HG03565 (cell line): ENCODE measurements around the gene DNAH1.

Experiments used
- ATAC-seq: cut with Tn5 transposase; IDR thresholded peaks from one replicate; pipeline ENCODE4 v1.9.1; 2021; ENCODE audit warnings: mild to moderate bottlenecking, moderate library complexity; ENCODE audit not compliant: unreplicated experiment

The DNAH1 gene

GRCh38 chr3:52401021-52401420 lies 84.9 kb downstream of the DNAH1 start:
- no peak for ATAC-seq

DNA sequence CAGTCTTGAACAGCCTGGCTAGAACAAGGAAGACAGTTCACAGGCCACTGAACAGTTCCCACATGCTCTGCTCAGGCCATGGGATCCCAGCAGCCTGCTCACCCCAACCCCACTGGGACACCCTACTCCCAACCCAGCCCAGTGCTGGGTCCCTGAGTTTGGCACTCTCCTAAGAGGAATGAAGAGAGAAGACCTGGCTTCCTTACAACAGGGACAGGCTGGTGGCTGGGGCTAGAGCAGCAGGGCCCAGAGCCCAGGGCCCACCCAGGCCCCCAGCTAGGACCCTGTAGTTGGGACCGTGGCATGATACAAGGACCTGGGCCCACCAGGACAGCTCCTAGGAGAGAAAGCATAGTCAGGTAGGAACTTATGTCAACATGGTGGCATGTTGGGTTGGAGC lies 85.4 kb downstream of the DNAH1 start:
- ATAC-seq: no peak

DNA sequence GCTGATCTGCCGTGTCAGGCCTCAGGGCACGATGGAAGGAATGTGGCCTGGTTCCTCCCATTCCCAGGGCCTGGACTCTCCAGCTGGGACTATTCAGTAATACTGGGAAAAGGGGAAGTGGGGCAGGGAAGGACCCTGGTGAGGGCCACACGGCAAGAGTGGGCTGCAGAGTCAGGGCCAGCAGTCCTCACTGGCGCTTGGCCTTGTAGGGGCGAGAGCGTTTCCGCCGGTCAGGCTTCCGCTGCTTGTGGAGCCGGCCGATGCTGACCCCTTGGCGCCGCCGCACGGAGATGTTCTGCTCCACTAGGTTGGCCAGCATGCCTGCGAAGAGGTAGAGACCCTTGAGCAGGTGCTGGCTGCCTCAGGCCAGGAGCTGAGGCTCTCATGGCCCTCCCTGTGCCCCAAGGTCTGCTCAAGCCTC lies 86.0 kb downstream of the DNAH1 start:
- no peak for ATAC-seq

- no peak for ATAC-seq
Observed at GRCh38 chr3:52402706-52403270, 86.7 kb downstream of the DNAH1 start.

GRCh38 chr3:52403271-52403841 lies 87.2 kb downstream of the DNAH1 start:
- no peak for ATAC-seq

GRCh38 chr3:52403955-52404354 lies 87.8 kb downstream of the DNAH1 start:
- ATAC-seq: no peak

DNA sequence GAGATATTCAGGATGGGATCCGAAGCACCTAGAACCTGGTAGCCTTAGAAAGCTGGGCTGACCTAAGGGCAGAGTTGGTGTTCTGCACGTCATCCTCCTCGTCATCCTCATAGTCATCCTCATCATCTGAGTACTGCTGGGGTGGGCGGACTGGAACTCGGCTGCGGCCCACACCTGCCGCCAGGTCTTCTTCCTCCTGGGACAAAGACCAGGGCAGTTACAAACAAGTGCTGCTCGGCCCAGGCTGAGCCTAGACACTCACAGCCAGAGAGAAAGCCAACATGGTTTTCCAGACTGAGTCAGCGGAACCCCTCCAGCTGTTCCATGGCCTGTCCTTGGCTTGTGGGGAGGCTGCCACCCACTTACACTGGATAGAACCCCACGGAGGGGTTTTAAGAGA lies 88.3 kb downstream of the DNAH1 start:
- no peak for ATAC-seq

- ATAC-seq: no peak
Observed at GRCh38 chr3:52405066-52405465, 88.9 kb downstream of the DNAH1 start.

DNA sequence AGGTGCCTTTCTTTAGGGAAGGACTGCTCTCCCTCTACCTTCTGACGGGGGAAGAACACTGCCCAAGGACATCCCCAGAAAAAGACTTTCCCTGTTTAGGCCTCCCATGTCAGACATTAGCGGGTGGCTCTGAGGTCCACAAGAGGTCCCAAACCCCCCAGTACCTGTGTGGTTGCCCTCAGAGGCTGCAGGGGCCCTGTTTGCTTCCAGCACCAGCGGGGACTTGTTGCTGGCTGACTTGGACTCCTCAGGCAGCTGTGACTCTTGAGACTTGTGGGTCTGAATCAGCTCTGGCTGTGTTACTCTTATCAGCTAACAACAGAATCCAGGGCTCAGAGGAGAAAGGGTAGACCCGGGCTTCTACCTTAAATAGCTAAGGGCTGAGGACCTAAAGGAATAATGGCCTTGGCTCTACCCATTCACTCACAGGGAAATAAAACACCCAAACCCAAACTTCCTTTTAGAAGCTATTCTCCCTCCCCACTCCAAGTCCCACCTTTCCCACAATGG lies 89.5 kb downstream of the DNAH1 start:
- ATAC-seq: no peak

DNA sequence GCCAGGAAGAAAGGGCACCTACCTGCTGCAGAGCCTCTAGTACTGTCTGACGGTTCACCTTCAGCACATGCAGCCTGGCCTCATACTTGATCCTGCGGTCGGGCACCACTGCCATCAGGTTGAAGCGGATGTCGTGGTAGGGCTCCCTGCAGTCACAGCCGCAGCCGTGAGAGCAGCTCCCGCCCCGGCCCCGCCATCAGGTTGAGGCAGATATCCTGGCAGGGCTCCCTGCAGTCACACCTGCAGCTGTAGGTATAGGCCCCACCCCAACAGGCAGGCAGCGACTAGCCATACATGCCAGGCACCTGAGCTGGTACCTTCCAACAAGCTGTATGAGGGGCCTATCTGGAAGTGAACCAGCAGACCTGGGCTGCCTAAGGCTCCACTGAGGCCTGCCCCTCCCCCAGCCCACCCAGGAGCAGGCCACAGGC lies 90.1 kb downstream of the DNAH1 start:
- no peak for ATAC-seq

DNA sequence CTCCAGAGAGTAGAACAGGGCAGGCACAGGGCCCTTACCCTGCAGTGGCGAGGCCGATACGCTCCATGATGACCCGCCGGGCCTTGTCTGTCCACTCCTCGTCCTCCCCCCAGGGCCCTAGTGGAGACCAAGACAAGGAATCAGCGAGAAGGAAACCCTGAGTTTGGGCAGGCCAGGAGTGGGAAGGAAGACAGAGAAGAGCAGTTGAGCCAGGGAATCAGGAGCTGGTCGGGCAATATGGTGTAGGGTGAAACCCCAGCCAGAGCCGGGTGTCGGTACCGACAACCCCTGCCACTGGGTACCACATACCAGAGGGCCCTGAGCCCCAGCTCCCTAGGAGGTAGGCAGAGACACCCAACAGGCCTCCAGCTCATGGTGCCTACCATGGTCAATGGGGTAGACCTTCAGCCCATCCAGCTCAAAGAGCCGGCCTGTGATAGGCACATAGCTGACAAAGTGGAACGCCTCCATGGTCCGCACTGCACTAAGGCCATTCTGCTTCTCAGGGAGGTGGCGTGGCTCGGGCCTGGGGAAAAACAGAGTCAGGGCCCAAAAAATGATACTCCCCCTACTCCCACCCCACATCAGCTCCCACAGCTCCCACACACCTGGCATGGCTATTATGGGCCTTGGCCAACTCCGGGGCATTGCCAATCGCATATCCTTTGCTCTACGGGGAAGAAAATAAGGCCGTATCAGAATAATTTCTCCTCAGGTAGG lies 90.8 kb downstream of the DNAH1 start:
- no peak for ATAC-seq

GRCh38 chr3:52407779-52408178 lies 91.7 kb downstream of the DNAH1 start:
- no peak for ATAC-seq

GRCh38 chr3:52408466-52408865 lies 92.3 kb downstream of the DNAH1 start:
- no peak for ATAC-seq

GRCh38 chr3:52415800-52416199 lies 99.7 kb downstream of the DNAH1 start:
- ATAC-seq: no peak

DNA sequence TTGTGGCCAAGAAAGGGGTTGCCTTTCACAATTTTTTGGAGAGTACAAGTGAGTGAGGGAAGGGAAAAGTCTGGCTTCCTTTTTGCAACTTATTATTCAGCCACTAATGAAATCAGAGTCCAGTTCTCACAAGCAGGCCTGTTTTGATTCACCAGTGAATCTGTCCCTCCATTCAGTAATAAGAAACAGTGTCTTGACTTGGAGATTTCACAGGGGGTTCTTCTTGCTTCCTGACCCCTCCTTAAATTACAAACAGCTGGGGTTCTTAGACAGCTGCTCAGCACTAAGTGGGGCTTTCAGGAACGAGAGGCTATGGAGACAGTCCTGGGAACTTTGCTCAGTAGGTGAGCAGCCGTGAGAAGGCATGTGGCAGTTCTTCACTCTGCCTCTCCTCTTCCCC lies 104.3 kb downstream of the DNAH1 start:
- ATAC-seq: no peak

DNA sequence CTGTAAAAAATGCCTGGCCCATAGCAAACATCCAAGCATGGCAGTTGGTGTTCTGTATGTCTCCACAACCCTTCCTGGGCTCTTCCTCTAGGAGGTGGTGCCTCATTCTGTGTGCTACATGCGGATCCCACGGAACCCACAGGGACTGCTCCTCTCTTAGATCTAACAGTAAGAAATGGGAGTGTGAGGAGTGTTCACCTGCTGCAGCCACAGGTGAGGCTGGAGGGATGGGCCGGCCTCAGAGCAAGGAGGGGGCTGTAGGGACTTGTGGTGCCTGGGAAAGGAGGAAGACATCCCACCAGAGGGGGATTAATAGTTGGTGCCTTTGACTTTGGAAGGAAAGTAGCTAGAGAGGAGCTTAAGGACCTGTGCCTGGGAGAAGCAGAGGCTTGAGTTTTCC lies 106.5 kb downstream of the DNAH1 start:
- no peak for ATAC-seq

DNA sequence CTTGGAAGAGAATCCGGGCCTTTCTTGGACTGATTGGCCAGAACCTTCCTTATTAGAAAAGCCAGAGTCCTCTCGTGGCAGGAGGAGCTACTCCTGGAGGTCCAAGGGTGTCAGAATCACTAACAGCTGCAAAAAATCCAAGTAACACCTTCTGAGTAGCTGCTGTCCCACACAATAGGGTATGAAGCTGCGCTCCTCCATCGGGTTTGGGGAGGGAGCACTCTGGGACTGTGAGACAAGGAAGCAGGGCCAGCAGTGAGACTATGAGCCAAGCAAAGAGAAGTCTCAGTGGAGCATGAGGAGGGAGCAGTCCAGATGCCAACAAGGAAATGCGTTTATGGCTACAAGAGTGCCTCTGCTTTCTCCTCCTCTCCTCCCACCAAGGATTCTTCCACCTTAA lies 107.1 kb downstream of the DNAH1 start:
- ATAC-seq: no peak

DNA sequence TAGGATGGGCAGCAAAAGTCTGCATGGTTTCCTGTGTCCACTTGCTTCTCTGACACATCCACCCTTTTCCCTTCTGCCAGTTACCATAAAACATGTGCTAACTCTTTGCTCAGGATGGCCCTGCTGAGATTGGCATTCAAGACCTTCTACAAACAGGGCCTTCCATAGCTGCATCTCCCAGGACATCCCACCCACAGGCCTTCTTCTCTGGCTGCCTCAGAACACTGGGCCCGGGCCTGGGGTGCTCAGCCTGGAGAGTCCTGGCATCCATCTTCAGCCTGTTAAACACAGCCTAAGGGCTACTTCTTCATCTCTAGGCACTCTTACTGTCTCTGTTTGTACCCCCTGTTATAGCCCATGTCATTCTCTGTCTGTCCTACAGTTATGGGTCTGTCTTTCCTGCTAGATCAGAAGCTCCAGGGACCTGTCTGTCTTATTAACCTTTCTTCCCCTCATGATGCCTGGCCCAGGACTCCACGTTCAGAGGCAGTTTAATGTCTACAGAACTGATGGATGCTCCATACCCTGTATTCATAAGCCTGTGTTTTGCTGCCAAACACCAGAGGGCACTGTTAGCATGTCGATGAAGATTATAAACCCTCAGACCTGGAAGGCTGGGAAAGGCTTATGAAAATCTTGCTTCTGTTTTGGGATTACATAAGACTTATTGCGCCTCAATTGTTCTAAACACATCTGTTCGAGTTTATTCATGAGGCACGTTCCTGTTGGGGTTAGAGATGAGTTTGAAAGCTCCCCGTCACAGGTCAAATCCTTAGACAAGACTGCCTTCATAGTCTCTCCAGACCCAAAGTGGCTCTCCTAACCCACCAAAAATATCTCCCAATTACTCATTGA lies 112.3 kb downstream of the DNAH1 start:
- no peak for ATAC-seq

- no peak for ATAC-seq
Observed at GRCh38 chr3:52429031-52429430, 112.9 kb downstream of the DNAH1 start.

GRCh38 chr3:52429779-52430415 lies 113.8 kb downstream of the DNAH1 start:
- no peak for ATAC-seq

DNA sequence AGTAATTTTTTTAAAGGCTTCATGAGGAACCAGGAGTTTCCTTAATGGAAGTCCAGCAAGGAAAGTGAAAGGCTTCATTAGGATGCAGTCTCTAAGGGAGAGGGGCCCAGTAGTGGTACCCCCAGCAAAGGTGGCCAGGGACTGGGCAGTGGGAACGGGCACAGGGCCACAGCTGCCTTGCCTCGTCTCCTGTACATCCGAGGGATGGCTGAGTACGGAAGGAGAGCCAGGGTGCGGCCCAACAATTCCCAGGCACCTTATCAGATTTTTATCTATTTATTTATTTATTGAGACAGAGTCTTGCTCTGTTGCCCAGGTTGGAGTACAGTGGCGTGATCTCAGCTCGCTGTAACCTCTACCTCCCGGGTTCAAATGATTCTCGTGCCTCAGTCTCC lies 114.3 kb downstream of the DNAH1 start:
- no peak for ATAC-seq
